Right atrium auricular region (tissue), 2 donors: ENCODE data around the gene UBE2G2. TPM values are rescaled to one million over a fixed set of nuclear protein-coding genes. Genes with fewer than 3 reads are reported as not detected.
A peak's percentile ranks its signal among the peaks of the same experiment; 100 is the strongest.

Experiments
- DNase-seq: peaks from one replicate; pipeline ENCODE4 v3.0.0-alpha.2; 2019; ENCODE audit warnings: low spot score
- H3K27ac ChIP-seq, 2 donors: fragments of 200-600 bp; sonication (generic); 1 replicate in 1 of 2; 2 replicates in 1 of 2; pipeline ENCODE4 v1.5.1; 2016 to 2019
- H3K27me3 ChIP-seq, 2 donors: fragments of 200-600 bp; sonication (generic); one replicate each; pipeline versions ENCODE4 v1.5.1 to v1.6.0; 2017 to 2019
- H3K36me3 ChIP-seq: fragments of 200-600 bp; sonication (generic); one replicate; pipeline ENCODE4 v1.5.1; 2016
- H3K4me1 ChIP-seq, 2 donors: fragments of 200-600 bp; sonication (generic); one replicate each; pipeline versions ENCODE4 v1.5.1 to v1.6.0; 2017 to 2019
- H3K4me3 ChIP-seq, 2 donors: fragments of 200-600 bp; sonication (generic); 1 replicate in 1 of 2; 2 replicates in 1 of 2; pipeline ENCODE4 v1.5.1; 2017 to 2019; ENCODE audit warnings: mild to moderate bottlenecking in 1 of 2, moderate library complexity in 1 of 2
- H3K9me3 ChIP-seq, 2 donors: fragments of 200-600 bp; sonication (generic); one replicate each; pipeline ENCODE4 v1.5.1; 2019
- total RNA-seq, 2 donors: library from RNA; depleted of rRNA; stranded (reverse); fragments of >200 nt; gene quantifications; one replicate each; pipeline ENCODE4 v1.1.0, GENCODE V29; 2016
- TF ChIP-seq, protein P1 (sequence below), 2 donors: fragments of 200-600 bp; sonication (generic); IDR thresholded peaks; one replicate each; pipeline ENCODE4 v1.5.1; 2019; ENCODE audit warnings: antibody characterized with exemption in 2 of 2

UBE2G2 gene
- total RNA-seq, 2 donors from 2014 or later = 47.5 to 52.5 TPM

DNA sequence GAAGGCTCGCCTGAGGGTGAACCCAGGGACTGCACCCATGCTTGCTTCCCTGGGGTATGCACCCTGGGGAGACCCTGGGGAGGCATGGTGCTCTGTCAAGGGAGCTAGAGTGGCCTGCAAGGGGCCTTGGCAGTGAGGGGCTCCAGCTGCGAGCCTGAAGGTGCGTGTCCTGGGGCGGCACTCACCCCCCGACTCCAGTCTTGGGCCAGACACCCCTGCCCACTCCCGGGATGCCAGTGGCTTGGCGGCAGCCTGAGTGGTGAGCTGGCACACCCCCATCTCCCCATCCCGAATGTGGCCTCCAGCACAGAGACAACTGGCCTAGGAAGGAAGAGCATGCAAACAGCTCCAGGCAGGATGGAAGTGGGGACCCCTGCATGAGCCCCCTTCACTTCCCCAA lies 13.6 kb upstream of the UBE2G2 start:
- Histone ChIP-seq H3K36me3 (peaks cover 10% of the 10 kb centered on the region), H3K9me3 (no peaks in the 10 kb centered on the region), H3K27ac (peak overlapping the region in 1 of 2 donors; percentile 0), H3K4me1 (peaks cover 0 to 41% of the 10 kb centered on the region in 2 donors), H3K4me3 (no peak overlapping the region), H3K27me3 (no peaks in the 10 kb centered on the region)
- no peak for DNase-seq
- TF ChIP-seq, protein P1, sequence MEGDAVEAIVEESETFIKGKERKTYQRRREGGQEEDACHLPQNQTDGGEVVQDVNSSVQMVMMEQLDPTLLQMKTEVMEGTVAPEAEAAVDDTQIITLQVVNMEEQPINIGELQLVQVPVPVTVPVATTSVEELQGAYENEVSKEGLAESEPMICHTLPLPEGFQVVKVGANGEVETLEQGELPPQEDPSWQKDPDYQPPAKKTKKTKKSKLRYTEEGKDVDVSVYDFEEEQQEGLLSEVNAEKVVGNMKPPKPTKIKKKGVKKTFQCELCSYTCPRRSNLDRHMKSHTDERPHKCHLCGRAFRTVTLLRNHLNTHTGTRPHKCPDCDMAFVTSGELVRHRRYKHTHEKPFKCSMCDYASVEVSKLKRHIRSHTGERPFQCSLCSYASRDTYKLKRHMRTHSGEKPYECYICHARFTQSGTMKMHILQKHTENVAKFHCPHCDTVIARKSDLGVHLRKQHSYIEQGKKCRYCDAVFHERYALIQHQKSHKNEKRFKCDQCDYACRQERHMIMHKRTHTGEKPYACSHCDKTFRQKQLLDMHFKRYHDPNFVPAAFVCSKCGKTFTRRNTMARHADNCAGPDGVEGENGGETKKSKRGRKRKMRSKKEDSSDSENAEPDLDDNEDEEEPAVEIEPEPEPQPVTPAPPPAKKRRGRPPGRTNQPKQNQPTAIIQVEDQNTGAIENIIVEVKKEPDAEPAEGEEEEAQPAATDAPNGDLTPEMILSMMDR (IDR thresholded peaks at IDR 0.05) = no peak

DNA sequence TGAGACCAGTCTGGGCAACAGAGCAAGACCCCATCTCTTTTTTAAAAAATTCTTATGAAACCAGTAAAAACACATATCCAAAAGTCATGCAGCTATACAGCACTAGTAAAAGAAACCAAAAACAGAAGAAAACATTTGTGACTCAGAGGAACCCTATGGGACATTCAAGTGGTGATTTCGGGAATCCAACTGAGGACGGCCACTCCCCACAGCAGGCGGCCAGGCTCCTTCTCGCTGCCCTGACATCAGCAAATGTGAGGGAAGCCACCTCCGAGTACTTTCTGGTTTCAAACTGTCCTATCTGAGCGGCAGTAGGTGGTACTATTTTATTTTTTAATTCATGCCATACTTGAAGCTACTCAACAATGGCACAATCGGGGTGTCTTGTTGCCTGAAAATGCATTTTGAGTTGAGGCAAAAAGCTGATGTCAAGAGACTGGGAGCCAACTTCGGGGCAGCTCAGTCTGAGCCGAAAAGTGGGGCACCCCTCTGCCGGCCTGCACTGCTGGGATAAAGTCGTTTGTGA lies 12.9 kb upstream of the UBE2G2 start:
- Histone ChIP-seq H3K36me3 (peaks cover 11% of the 10 kb centered on the region), H3K9me3 (no peaks in the 10 kb centered on the region), H3K4me1 (peaks cover 0 to 41% of the 10 kb centered on the region in 2 donors), H3K27me3 (no peaks in the 10 kb centered on the region), H3K4me3 (no peak overlapping the region), H3K27ac (peak overlapping the region; percentile 0 to 41)
- TF ChIP-seq, protein P1 (IDR thresholded peaks at IDR 0.05) = no peak
- no peak for DNase-seq

DNA sequence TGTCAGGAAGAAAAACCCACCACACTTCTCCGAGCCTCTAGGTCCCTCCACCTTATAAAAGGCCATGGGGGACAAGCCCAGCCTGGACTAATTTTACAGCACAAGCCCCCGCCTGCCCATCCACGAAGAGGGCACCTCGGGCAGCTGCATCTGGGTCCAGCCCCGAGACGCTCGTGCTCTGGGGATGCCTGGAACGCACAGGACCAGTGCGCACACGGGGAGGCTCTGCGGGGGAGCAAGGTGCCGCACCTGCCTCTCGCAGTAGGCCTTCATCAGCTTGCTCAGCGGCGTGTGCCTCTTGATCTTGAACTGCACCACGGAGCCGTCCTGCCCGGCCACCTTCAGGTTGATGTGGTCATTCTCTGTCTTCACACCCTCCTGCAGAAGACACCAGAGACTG lies 12.1 kb upstream of the UBE2G2 start:
- H3K9me3 ChIP-seq = no peaks in the 10 kb centered on the region
- H3K36me3 ChIP-seq = peaks cover 16% of the 10 kb centered on the region
- no peak overlapping the region for H3K4me3 ChIP-seq
- no peak for DNase-seq
- peaks cover 0 to 39% of the 10 kb centered on the region in 2 donors for H3K4me1 ChIP-seq
- TF ChIP-seq, protein P1 (IDR thresholded peaks at IDR 0.05) = no peak
- no peaks in the 10 kb centered on the region for H3K27me3 ChIP-seq
- no peak overlapping the region for H3K27ac ChIP-seq

DNA sequence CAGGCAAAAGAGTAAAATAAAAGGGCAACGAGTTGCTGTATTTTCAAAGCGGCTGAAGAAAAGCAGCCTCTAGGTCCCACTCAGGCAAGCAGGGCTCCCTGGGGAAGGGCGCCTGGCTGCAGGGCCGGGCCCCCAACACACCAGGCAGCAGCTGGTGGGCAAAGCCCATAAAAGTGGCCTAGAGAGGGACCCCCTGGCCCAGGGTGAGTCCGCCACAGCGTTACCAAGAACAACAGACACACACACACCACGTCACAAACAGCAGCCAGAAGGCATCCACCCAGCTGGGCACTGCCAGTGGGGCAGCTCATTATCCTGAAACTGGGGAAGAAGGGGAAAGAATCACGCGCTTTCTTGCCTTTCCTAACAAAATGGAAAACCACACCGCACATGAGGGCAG lies 11.5 kb upstream of the UBE2G2 start:
- Histone ChIP-seq H3K9me3 (no peaks in the 10 kb centered on the region), H3K27ac (no peak overlapping the region), H3K4me3 (no peak overlapping the region), H3K4me1 (peaks cover 0 to 33% of the 10 kb centered on the region in 2 donors), H3K27me3 (no peaks in the 10 kb centered on the region), H3K36me3 (peaks cover 22% of the 10 kb centered on the region)
- TF ChIP-seq, protein P1 (IDR thresholded peaks at IDR 0.05) = no peak
- no peak for DNase-seq

DNA sequence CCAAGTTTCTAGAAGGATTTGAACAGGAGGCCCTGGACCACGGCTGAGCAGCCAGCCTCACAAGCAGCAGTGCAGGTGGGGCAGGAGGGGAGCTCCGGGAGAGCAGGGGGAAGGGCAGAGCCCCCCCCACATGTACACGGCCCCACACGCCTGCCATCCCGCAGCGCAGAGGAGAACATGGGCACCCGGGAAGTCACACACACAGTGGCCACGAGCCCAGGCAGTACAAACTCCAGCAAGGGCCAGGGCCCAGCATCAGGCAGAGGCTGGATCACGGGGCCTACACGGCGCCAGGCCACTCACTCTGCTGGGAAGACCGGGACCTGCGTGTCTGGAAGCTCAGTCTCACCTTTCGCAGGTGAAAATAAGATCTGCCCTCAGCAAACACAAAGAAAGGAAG lies 11.0 kb upstream of the UBE2G2 start:
- Histone ChIP-seq H3K9me3 (no peaks in the 10 kb centered on the region), H3K36me3 (peaks cover 27% of the 10 kb centered on the region), H3K4me1 (peaks cover 0 to 33% of the 10 kb centered on the region in 2 donors), H3K27ac (no peak overlapping the region), H3K27me3 (no peaks in the 10 kb centered on the region), H3K4me3 (no peak overlapping the region)
- TF ChIP-seq, protein P1 (IDR thresholded peaks at IDR 0.05) = no peak
- DNase-seq = no peak

DNA sequence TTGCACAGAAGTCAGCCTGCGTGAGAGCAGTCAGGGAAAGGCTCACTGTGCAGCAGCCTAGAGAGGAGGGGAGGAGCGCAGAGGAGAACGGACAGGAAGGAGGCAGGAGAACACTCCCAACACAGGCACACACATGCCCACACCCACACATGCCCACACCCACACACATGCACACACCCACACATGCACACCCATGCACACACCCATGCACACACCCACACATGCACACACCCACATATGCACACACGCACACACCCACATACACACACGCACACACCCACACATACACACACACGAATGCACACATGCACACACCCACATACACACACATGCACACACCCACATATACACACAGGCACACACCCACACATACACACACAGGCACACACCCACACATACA lies 9.2 kb upstream of the UBE2G2 start:
- TF ChIP-seq, protein P1 (IDR thresholded peaks at IDR 0.05) = no peak
- Histone ChIP-seq H3K4me3 (no peak overlapping the region), H3K9me3 (no peaks in the 10 kb centered on the region), H3K27ac (no peak overlapping the region), H3K4me1 (peaks cover 0 to 17% of the 10 kb centered on the region in 2 donors), H3K27me3 (no peaks in the 10 kb centered on the region), H3K36me3 (peaks cover 45% of the 10 kb centered on the region)
- no peak for DNase-seq
